H1 (cell line): ENCODE data around the gene SLC35F3. TPM values are rescaled to one million over a fixed set of nuclear protein-coding genes. Genes with fewer than 3 reads are reported as not detected.

Source experiments
- CTCF ChIA-PET: fragments of 300-600 bp; sonication (Branson Sonifier 250); formaldehyde crosslinking; loops from one replicate; lab custom pipeline; 2021; ENCODE audit not compliant: partially characterized antibody; lab: Charles Lee
- POLR2A ChIA-PET: fragments of 300-600 bp; sonication (Branson Sonifier 250); formaldehyde crosslinking; loops from one replicate; lab custom pipeline; 2021; ENCODE audit warnings: inconsistent platforms; ENCODE audit not compliant: partially characterized antibody; lab: Charles Lee
- DNase-seq, 2 experiments: peaks; one replicate each; pipeline versions ENCODE4 v3.0.0 to v3.0.0-alpha.2; 2010 to 2022; ENCODE audit warnings: low spot score in 2 of 2, low read depth in 1 of 2, mixed read lengths in 1 of 2
- FAIRE-seq: peaks from 2 replicates; lab custom pipeline; 2011; peaks lifted over from hg19 to GRCh38; lab: Jason Lieb, UNC
- H2AFZ ChIP-seq: 2 replicates; pipeline ENCODE4 v1.8.1; 2012; ENCODE audit warnings: low read length, inconsistent platforms
- H2AK5ac ChIP-seq: 2 replicates; pipeline ENCODE4 v1.6.1; 2013; ENCODE audit warnings: low read depth, low read length
- H2BK120ac ChIP-seq: replicated peaks from 2 replicates; pipeline ENCODE3; 2013; ENCODE audit warnings: low read depth, low read length, inconsistent platforms
- H2BK12ac ChIP-seq: 2 replicates; pipeline ENCODE4 v1.6.1; 2013; ENCODE audit warnings: low read depth, low read length
- H2BK15ac ChIP-seq: 2 replicates; pipeline ENCODE4 v1.6.1; 2013; ENCODE audit warnings: low read length
- H2BK20ac ChIP-seq: 2 replicates; pipeline ENCODE4 v1.6.1; 2013; ENCODE audit warnings: low read length
- H2BK5ac ChIP-seq: 2 replicates; pipeline ENCODE4 v1.6.1; 2013; ENCODE audit warnings: low read depth, low read length
- H3K14ac ChIP-seq: 2 replicates; pipeline ENCODE4 v1.6.1; 2013; ENCODE audit warnings: inconsistent platforms; ENCODE audit not compliant: insufficient read length
- H3K18ac ChIP-seq: 2 replicates; pipeline ENCODE4 v1.6.1; 2013; ENCODE audit warnings: low read length; ENCODE audit errors: extremely low read depth
- H3K23ac ChIP-seq: 2 replicates; pipeline ENCODE4 v1.6.1; 2013; ENCODE audit warnings: inconsistent platforms; ENCODE audit not compliant: insufficient read length
- H3K23me2 ChIP-seq: 2 replicates; pipeline ENCODE4 v1.6.1; 2013; ENCODE audit warnings: low read depth, low read length
- H3K27ac ChIP-seq: 2 replicates; pipeline ENCODE4 v1.6.1; 2011; ENCODE audit warnings: low read depth, low read length, inconsistent platforms
- H3K27me3 ChIP-seq, 4 experiments: replicated peaks in 1 of 4; 1 replicate in 1 of 4; 2 replicates in 3 of 4; pipeline versions ENCODE4 v1.6.1 to v1.8.1; 2011 to 2013; ENCODE audit warnings: low read length in 3 of 4, mild to moderate bottlenecking in 3 of 4, inconsistent platforms in 2 of 4, mixed read lengths in 2 of 4, moderate library complexity in 1 of 4; ENCODE audit not compliant: control insufficient read depth in 3 of 4, insufficient read depth in 3 of 4; ENCODE audit errors: extremely low read depth in 1 of 4
- H3K36me3 ChIP-seq, 4 experiments: 2 replicates each; pipeline versions ENCODE4 v1.6.1 to v1.8.1; 2011 to 2013; ENCODE audit warnings: mild to moderate bottlenecking in 4 of 4, low read length in 3 of 4, moderate library complexity in 2 of 4, control low read depth in 1 of 4, inconsistent platforms in 1 of 4; ENCODE audit not compliant: insufficient read depth in 4 of 4, control insufficient read depth in 2 of 4
- H3K4ac ChIP-seq: replicated peaks from 2 replicates; pipeline ENCODE3; 2013; ENCODE audit warnings: low read length, low read depth, mixed read lengths, inconsistent platforms; ENCODE audit not compliant: insufficient read length
- H3K4me1 ChIP-seq, 4 experiments: replicated peaks in 1 of 4; 1 replicate in 1 of 4; 2 replicates in 3 of 4; pipeline versions ENCODE4 v1.6.1 to v1.8.1; 2011 to 2013; ENCODE audit warnings: low read length in 3 of 4, inconsistent platforms in 2 of 4, mixed read lengths in 1 of 4; ENCODE audit not compliant: insufficient read depth in 4 of 4, control insufficient read depth in 3 of 4
- H3K4me2 ChIP-seq, 2 experiments: 2 replicates each; pipeline versions ENCODE4 v1.6.1 to v1.8.1; 2011 to 2013; ENCODE audit warnings: low read depth in 2 of 2, low read length in 2 of 2, control low read depth in 1 of 2, inconsistent platforms in 1 of 2, mild to moderate bottlenecking in 1 of 2; ENCODE audit not compliant: insufficient read depth in 1 of 2
- H3K4me3 ChIP-seq, 4 experiments: fragments of 200-600, 300-600 bp in 1 of 4; sonication (generic), shearing (Covaris generic), sonication (Bioruptor Twin) in 1 of 4; 2 replicates each; pipeline versions ENCODE4 v1.5.1 to v1.8.1; 2011 to 2016; ENCODE audit warnings: low read length in 4 of 4, low read depth in 3 of 4, control low read depth in 2 of 4, inconsistent platforms in 2 of 4, mild to moderate bottlenecking in 2 of 4, mixed read lengths in 1 of 4, moderate library complexity in 1 of 4; ENCODE audit not compliant: insufficient read depth in 2 of 4; ENCODE audit errors: extremely low read depth in 1 of 4
- H3K56ac ChIP-seq: replicated peaks from 2 replicates; pipeline ENCODE3; 2013; ENCODE audit warnings: low read depth, mild to moderate bottlenecking, mixed read lengths, low read length, inconsistent platforms; ENCODE audit not compliant: insufficient read length
- H3K79me1 ChIP-seq: 2 replicates; pipeline ENCODE4 v1.6.1; 2013; ENCODE audit warnings: low read depth, low read length, control low read depth
- H3K79me2 ChIP-seq, 2 experiments: 2 replicates each; pipeline versions ENCODE4 v1.6.1 to v1.8.1; 2012 to 2013; ENCODE audit warnings: low read length in 2 of 2, mild to moderate bottlenecking in 2 of 2, inconsistent platforms in 1 of 2; ENCODE audit not compliant: insufficient read depth in 2 of 2, control insufficient read depth in 1 of 2
- H3K9ac ChIP-seq, 4 experiments: replicated peaks in 1 of 4; 1 replicate in 1 of 4; 2 replicates in 3 of 4; pipeline versions ENCODE4 v1.6.1 to v1.8.1; 2011 to 2013; ENCODE audit warnings: low read depth in 3 of 4, low read length in 3 of 4, control low read depth in 2 of 4, mild to moderate bottlenecking in 2 of 4, moderate library complexity in 2 of 4, inconsistent platforms in 1 of 4; ENCODE audit errors: extremely low read depth in 1 of 4
- H3K9me3 ChIP-seq, 2 experiments: 2 replicates each; pipeline versions ENCODE4 v1.6.1 to v1.8.1; 2012 to 2013; ENCODE audit warnings: mild to moderate bottlenecking in 2 of 2, moderate library complexity in 2 of 2, control low read depth in 1 of 2, inconsistent platforms in 1 of 2, low read depth in 1 of 2, low read length in 1 of 2, mixed read lengths in 1 of 2; ENCODE audit not compliant: insufficient read depth in 2 of 2
- H4K20me1 ChIP-seq, 2 experiments: replicated peaks in 1 of 2; 2 replicates each; pipeline versions ENCODE3 to v1.8.1; 2011 to 2013; ENCODE audit warnings: inconsistent platforms in 2 of 2, low read length in 2 of 2, mild to moderate bottlenecking in 1 of 2; ENCODE audit not compliant: insufficient read depth in 2 of 2, control insufficient read depth in 1 of 2
- H4K5ac ChIP-seq: 2 replicates; pipeline ENCODE4 v1.6.1; 2013; ENCODE audit warnings: low read length, low read depth, mixed read lengths, inconsistent platforms; ENCODE audit not compliant: insufficient read length
- H4K8ac ChIP-seq: 2 replicates; pipeline ENCODE4 v1.8.0; 2013; ENCODE audit warnings: mild to moderate bottlenecking, moderate library complexity, low read length, inconsistent platforms; ENCODE audit not compliant: insufficient read depth; ENCODE audit errors: extremely low read depth
- H4K91ac ChIP-seq: replicated peaks from 2 replicates; pipeline ENCODE3; 2013; ENCODE audit warnings: low read length, mixed read lengths, inconsistent platforms; ENCODE audit not compliant: insufficient read length
- EZH2 ChIP-seq: fragments of 200-600 bp; sonication (generic); IDR thresholded peaks from 2 replicates; pipeline ENCODE4 v1.7.1; 2012; ENCODE audit warnings: low read depth, mild to moderate bottlenecking, moderate library complexity, low read length, inconsistent platforms; ENCODE audit not compliant: severe bottlenecking
- KDM4A ChIP-seq: IDR thresholded peaks from one replicate; pipeline ENCODE4 v1.7.1; 2012; ENCODE audit warnings: low read depth, mild to moderate bottlenecking, moderate library complexity, low read length, inconsistent platforms; ENCODE audit not compliant: severe bottlenecking
- SP2 ChIP-seq: IDR thresholded peaks from 2 replicates; pipeline ENCODE4 v1.6.1; 2012; ENCODE audit warnings: mild to moderate bottlenecking, low read length, inconsistent platforms
- polyA plus RNA-seq, 7 experiments: library from polyadenylated mRNA; depleted of rRNA in 3 of 7; stranded (reverse) in 5 of 7; unstranded in 2 of 7; fragments of >200 nt in 5 of 7; fragments of 200-250 nt in 2 of 7; gene quantifications; 1 replicate in 5 of 7; 2 replicates in 1 of 7; 4 replicates in 1 of 7; pipeline versions ENCODE4 v1.2.1 to v1.2.3, GENCODE V29; 2011 to 2013; ENCODE audit warnings: missing spikeins in 2 of 7, mixed read lengths in 2 of 7
- total RNA-seq: library from RNA; stranded (reverse); fragmentation: NEBNext Ultra II Directional; extraction: Animal tissue kit (Norgen Biotek cat#: 25700); gene quantifications from 2 replicates; pipeline ENCODE4 v1.2.1, GENCODE V29; 2021
- TF ChIP-seq, protein P1 (sequence below): IDR thresholded peaks from 2 replicates; pipeline ENCODE4 v1.6.1; 2011; ENCODE audit warnings: low read depth, mild to moderate bottlenecking, low read length; ENCODE audit not compliant: insufficient read depth

Gene SLC35F3
- total and polyA plus RNA-seq, 2 of the 8 experiments (the other 6 are each of a cell fraction or from before 2014, with no cell fraction given) = 0.78 to 1.2 TPM

DNA sequence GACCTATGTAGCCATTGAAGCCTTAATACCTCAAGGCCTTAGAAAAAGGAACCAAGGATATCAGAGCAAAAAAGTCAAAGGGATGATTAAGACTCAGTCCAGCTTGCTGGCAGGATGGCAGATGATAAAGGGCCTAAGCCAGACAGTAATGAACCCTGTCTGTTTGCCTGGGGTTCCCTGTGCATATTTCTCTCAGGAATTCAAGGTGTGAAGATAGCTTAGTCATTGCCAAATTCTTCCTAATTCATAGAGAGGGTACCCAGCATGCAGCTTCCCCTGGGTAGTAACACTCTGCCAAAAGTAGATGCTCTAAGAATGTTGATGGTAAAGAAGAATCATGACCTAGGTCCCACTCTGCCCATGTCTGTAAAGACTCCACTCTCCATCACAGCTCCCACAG lies 258.2 kb downstream of the SLC35F3 start:
- H2AK5ac ChIP-seq = no peak overlapping the region
- no peak overlapping the region for H3K9ac ChIP-seq
- no peaks in the 10 kb centered on the region for H3K23me2 ChIP-seq
- no peak for DNase-seq
- H3K4me2 ChIP-seq = no peak overlapping the region
- H2BK12ac ChIP-seq = no peak overlapping the region
- no peak for TF ChIP-seq SP2
- no peak for TF ChIP-seq EZH2
- TF ChIP-seq, protein P1, sequence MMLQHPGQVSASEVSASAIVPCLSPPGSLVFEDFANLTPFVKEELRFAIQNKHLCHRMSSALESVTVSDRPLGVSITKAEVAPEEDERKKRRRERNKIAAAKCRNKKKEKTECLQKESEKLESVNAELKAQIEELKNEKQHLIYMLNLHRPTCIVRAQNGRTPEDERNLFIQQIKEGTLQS = no peak
- TF ChIP-seq KDM4A = no peak
- H4K20me1 ChIP-seq = no peaks in the 10 kb centered on the region
- no peak overlapping the region for H2BK120ac ChIP-seq
- peaks cover 0 to 6% (median 2%) of the 10 kb centered on the region in 4 experiments; a peak in 2 of 7 replicates for H3K4me1 ChIP-seq
- no peak overlapping the region for H3K4me3 ChIP-seq
- FAIRE-seq = no peak
- no peaks in the 10 kb centered on the region for H3K79me2 ChIP-seq
- no peak overlapping the region for H4K8ac ChIP-seq
- H4K5ac ChIP-seq = no peak overlapping the region
- H3K27me3 ChIP-seq = peaks cover 0 to 4% (median 0%) of the 10 kb centered on the region in 4 experiments; a peak in 1 of 7 replicates
- H3K36me3 ChIP-seq = no peaks in the 10 kb centered on the region
- no peak overlapping the region for H3K27ac ChIP-seq
- no peaks in the 10 kb centered on the region for H3K9me3 ChIP-seq
- no peaks in the 10 kb centered on the region for H3K79me1 ChIP-seq
- H2BK5ac ChIP-seq = no peak overlapping the region
- H2BK15ac ChIP-seq = no peak overlapping the region
- no peak overlapping the region for H3K56ac ChIP-seq
- no peak overlapping the region for H3K14ac ChIP-seq
- H2BK20ac ChIP-seq = no peak overlapping the region
- ChIA-PET POLR2A (no interaction called here), CTCF (interaction anchor here (0.6 to 1.5 kb wide), 7 partner anchors 9 to 760 kb away, joined by 3 to 4 read pairs (median 3); no protein-coding TSS in a partner anchor)
- H4K91ac ChIP-seq = no peak overlapping the region
- H2AFZ ChIP-seq = no peak overlapping the region
- H3K18ac ChIP-seq = no peak overlapping the region
- no peak overlapping the region for H3K23ac ChIP-seq
- no peak overlapping the region for H3K4ac ChIP-seq
